SK-N-SH (cell line): Measurements from ENCODE around the gene PTS. TPM values are rescaled to one million over a fixed set of nuclear protein-coding genes. Genes with fewer than 3 reads are reported as not detected.

Source experiments
- CTCF ChIA-PET: fragments of 300-600, 350-600 bp; formaldehyde crosslinking; extraction: SDS; loops from one replicate; lab custom pipeline; 2021; lab: Yijun Ruan, JAX
- POLR2A ChIA-PET: fragments of 350-600 bp; sonication (Branson Sonifier 250); formaldehyde crosslinking; extraction: SDS; loops from one replicate; lab custom pipeline; 2020; ENCODE audit warnings: antibody characterized with exemption, inconsistent platforms; lab: Yijun Ruan, JAX
- DNase-seq: peaks from one replicate; pipeline ENCODE4 v3.0.0; 2012
- H2AFZ ChIP-seq: fragments of 200-600 bp; sonication (generic); 2 replicates; pipeline ENCODE4 v1.8.1; 2016; ENCODE audit warnings: antibody characterized with exemption, mild to moderate bottlenecking, low read depth
- H3F3A ChIP-seq: fragments of 200-600 bp; sonication (generic); replicated peaks from 2 replicates; pipeline ENCODE3; 2016; ENCODE audit warnings: antibody characterized with exemption, mild to moderate bottlenecking; ENCODE audit not compliant: insufficient read depth
- H3K27ac ChIP-seq, 2 experiments: fragments of 200-500 bp in 1 of 2; fragments of 200-600 bp in 1 of 2; sonication (Bioruptor generic) in 1 of 2; sonication (generic), shearing (Covaris generic) in 1 of 2; 2 replicates each; pipeline versions ENCODE4 v1.5.1 to v1.6.1; 2014 to 2016; ENCODE audit warnings: low read depth in 2 of 2, inconsistent platforms in 1 of 2, low read length in 1 of 2, mild to moderate bottlenecking in 1 of 2, mixed read lengths in 1 of 2
- H3K27me3 ChIP-seq: fragments of 200-600 bp; sonication (generic), shearing (Covaris generic); 2 replicates; pipeline ENCODE4 v1.6.1; 2016; ENCODE audit warnings: mixed run types; ENCODE audit not compliant: insufficient read depth
- H3K36me3 ChIP-seq, 2 experiments: fragments of 200-500 bp in 1 of 2; fragments of 200-600 bp in 1 of 2; sonication (Bioruptor generic) in 1 of 2; sonication (generic) in 1 of 2; replicated peaks in 1 of 2; 2 replicates each; pipeline versions ENCODE3 to v1.5.1; 2014 to 2016; ENCODE audit warnings: low read length in 1 of 2, mild to moderate bottlenecking in 1 of 2; ENCODE audit not compliant: insufficient read depth in 2 of 2, control insufficient read depth in 1 of 2
- H3K4me1 ChIP-seq, 2 experiments: fragments of 200-500 bp in 1 of 2; fragments of 200-600 bp in 1 of 2; sonication (Bioruptor generic) in 1 of 2; sonication (generic), shearing (Covaris generic) in 1 of 2; 2 replicates each; pipeline versions ENCODE4 v1.5.1 to v1.6.1; 2014 to 2016; ENCODE audit warnings: low read depth in 1 of 2, low read length in 1 of 2, mixed run types in 1 of 2; ENCODE audit not compliant: insufficient read depth in 2 of 2, control insufficient read depth in 1 of 2
- H3K4me2 ChIP-seq: fragments of 200-600 bp; sonication (generic), shearing (Covaris generic); 2 replicates; pipeline ENCODE4 v1.6.1; 2017; ENCODE audit warnings: mixed run types
- H3K4me3 ChIP-seq, 2 experiments: fragments of 200-500 bp in 1 of 2; fragments of 200-600 bp in 1 of 2; sonication (Bioruptor generic) in 1 of 2; sonication (generic), shearing (Covaris generic) in 1 of 2; 2 replicates each; pipeline versions ENCODE4 v1.5.1 to v1.8.1; 2014 to 2016; ENCODE audit warnings: low read depth in 2 of 2, inconsistent platforms in 1 of 2, low read length in 1 of 2, mild to moderate bottlenecking in 1 of 2, mixed read lengths in 1 of 2, moderate library complexity in 1 of 2
- H3K79me2 ChIP-seq: fragments of 200-600 bp; sonication (generic); 2 replicates; pipeline ENCODE4 v1.8.1; 2017; ENCODE audit warnings: mild to moderate bottlenecking; ENCODE audit not compliant: insufficient read depth
- H3K9ac ChIP-seq: fragments of 200-600 bp; sonication (generic); 2 replicates; pipeline ENCODE4 v1.6.1; 2017; ENCODE audit warnings: mixed run types
- H3K9me2 ChIP-seq: fragments of 200-600 bp; sonication (generic); 2 replicates; pipeline ENCODE4 v1.6.1; 2017; ENCODE audit warnings: mixed run types
- H3K9me3 ChIP-seq: fragments of 200-600 bp; sonication (generic); 2 replicates; pipeline ENCODE4 v1.6.1; 2017; ENCODE audit warnings: mixed run types, mild to moderate bottlenecking, moderate library complexity
- H4K20me1 ChIP-seq: fragments of 200-600 bp; sonication (generic); 2 replicates; pipeline ENCODE4 v1.6.1; 2017; ENCODE audit warnings: mild to moderate bottlenecking, mixed run types; ENCODE audit not compliant: insufficient read depth
- CHD2 ChIP-seq: fragments of 150-350 bp; IDR thresholded peaks from 2 replicates; pipeline ENCODE4 v1.6.1; 2018; ENCODE audit warnings: low read length; ENCODE audit not compliant: partially characterized antibody
- ELF1 ChIP-seq: IDR thresholded peaks from 2 replicates; pipeline ENCODE4 v1.4.0; 2012
- EP300 ChIP-seq, 2 experiments: IDR thresholded peaks; 2 replicates each; pipeline versions ENCODE4 v1.4.0 to v1.6.1; 2012; ENCODE audit warnings: borderline replicate concordance in 1 of 2, low read depth in 1 of 2, low read length in 1 of 2
- FOXM1 ChIP-seq: IDR thresholded peaks from 2 replicates; pipeline ENCODE4 v1.4.0; 2012; ENCODE audit warnings: low read depth, mild to moderate bottlenecking
- GABPA ChIP-seq: IDR thresholded peaks from 2 replicates; pipeline ENCODE4 v1.4.0; 2012; ENCODE audit warnings: low read depth, mild to moderate bottlenecking
- GATA2 ChIP-seq: sonication (generic); formaldehyde crosslinking; IDR thresholded peaks from 2 replicates; pipeline ENCODE4 v1.5.0; 2020; ENCODE audit warnings: mild to moderate bottlenecking, missing genetic modification reagents
- IRF3 ChIP-seq: fragments of 150-350 bp; IDR thresholded peaks from 2 replicates; pipeline ENCODE4 v1.6.1; 2016; ENCODE audit warnings: mild to moderate bottlenecking, low read depth, low read length
- JUND ChIP-seq: IDR thresholded peaks from 2 replicates; pipeline ENCODE4 v1.4.0; 2012
- MEF2A ChIP-seq: IDR thresholded peaks from 2 replicates; pipeline ENCODE4 v1.4.0; 2012; ENCODE audit warnings: low read depth, borderline replicate concordance
- MXI1 ChIP-seq: IDR thresholded peaks from 2 replicates; pipeline ENCODE4 v1.6.1; 2012; ENCODE audit warnings: mild to moderate bottlenecking, low read depth, low read length, improper control_type of control experiment
- NFIC ChIP-seq: IDR thresholded peaks from 2 replicates; pipeline ENCODE4 v1.4.0; 2012; ENCODE audit warnings: borderline replicate concordance
- NRF1 ChIP-seq: IDR thresholded peaks from 2 replicates; pipeline ENCODE4 v1.6.1; 2012; ENCODE audit warnings: low read depth, mild to moderate bottlenecking, low read length
- POLR2AphosphoS5 ChIP-seq: IDR thresholded peaks from 2 replicates; pipeline ENCODE4 v1.6.1; 2012; ENCODE audit warnings: low read depth, low read length
- RAD21 ChIP-seq: IDR thresholded peaks from 2 replicates; pipeline ENCODE4 v1.6.1; 2012; ENCODE audit warnings: mild to moderate bottlenecking, low read length
- RCOR1 ChIP-seq: fragments of 150-350 bp; IDR thresholded peaks from 2 replicates; pipeline ENCODE4 v1.6.1; 2017; ENCODE audit warnings: antibody characterized with exemption, low read length
- RFX5 ChIP-seq: IDR thresholded peaks from 2 replicates; pipeline ENCODE4 v1.6.1; 2012; ENCODE audit warnings: mild to moderate bottlenecking, improper control_type of control experiment, low read length
- RXRA ChIP-seq: IDR thresholded peaks from 2 replicates; pipeline ENCODE4 v1.4.0; 2012; ENCODE audit warnings: low read depth, mild to moderate bottlenecking, borderline replicate concordance
- SIN3A ChIP-seq: IDR thresholded peaks from 2 replicates; pipeline ENCODE4 v1.6.1; 2012; ENCODE audit warnings: low read depth, mild to moderate bottlenecking, low read length, moderate library complexity, borderline replicate concordance
- TCF12 ChIP-seq: IDR thresholded peaks from 2 replicates; pipeline ENCODE4 v1.4.0; 2012
- TEAD4 ChIP-seq: IDR thresholded peaks from 2 replicates; pipeline ENCODE4 v1.4.0; 2012; ENCODE audit warnings: mild to moderate bottlenecking, borderline replicate concordance; ENCODE audit not compliant: insufficient read depth
- YY1 ChIP-seq: IDR thresholded peaks from 2 replicates; pipeline ENCODE4 v1.4.0; 2012; ENCODE audit warnings: low read depth, mild to moderate bottlenecking
- WGBS: methylation state at CpG from one replicate; pipeline ENCODE4 v1.1.6; 2017; ENCODE audit warnings: low lambda C conversion rate; 5-methylcytosine and 5-hydroxymethylcytosine counted together
- polyA plus RNA-seq, 3 experiments: library from polyadenylated mRNA; depleted of rRNA; stranded (reverse); fragments of >200 nt; gene quantifications; 2 replicates each; pipeline ENCODE4 v1.2.3, GENCODE V29; 2012
- TF ChIP-seq, protein P1 (sequence below): IDR thresholded peaks from 2 replicates; pipeline ENCODE4 v1.4.0; 2012; ENCODE audit warnings: low read depth
- TF ChIP-seq, protein P2 (sequence below): IDR thresholded peaks from 2 replicates; pipeline ENCODE4; 2012

The PTS gene
- polyA plus RNA-seq, 1 of the 3 experiments (the other 2 are of a cell fraction), result 54.0 TPM

DNA sequence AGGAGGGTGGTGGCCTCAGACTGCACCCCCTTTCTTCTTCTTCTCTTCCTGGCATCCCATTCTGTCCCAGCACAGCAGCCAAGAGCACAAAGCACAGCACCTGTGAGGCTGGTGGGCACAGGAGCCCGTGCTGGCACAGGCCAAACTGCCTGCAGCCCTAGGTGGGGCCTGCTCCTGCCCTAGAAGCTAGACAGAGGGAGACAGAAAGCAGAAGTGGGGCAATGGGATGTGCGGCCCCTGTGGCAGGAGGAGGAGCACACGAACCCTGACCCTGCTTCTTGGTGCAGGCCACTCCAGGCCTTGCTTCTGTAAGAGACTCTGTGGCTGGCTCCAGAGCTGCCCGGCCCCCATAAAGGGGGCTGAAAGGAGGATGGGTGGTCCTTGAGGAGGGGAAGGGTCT, 3.9 kb upstream of the PTS start (continued):
- TF ChIP-seq, protein P1, sequence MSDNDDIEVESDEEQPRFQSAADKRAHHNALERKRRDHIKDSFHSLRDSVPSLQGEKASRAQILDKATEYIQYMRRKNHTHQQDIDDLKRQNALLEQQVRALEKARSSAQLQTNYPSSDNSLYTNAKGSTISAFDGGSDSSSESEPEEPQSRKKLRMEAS, result no peak
- TF ChIP-seq, protein P2, sequence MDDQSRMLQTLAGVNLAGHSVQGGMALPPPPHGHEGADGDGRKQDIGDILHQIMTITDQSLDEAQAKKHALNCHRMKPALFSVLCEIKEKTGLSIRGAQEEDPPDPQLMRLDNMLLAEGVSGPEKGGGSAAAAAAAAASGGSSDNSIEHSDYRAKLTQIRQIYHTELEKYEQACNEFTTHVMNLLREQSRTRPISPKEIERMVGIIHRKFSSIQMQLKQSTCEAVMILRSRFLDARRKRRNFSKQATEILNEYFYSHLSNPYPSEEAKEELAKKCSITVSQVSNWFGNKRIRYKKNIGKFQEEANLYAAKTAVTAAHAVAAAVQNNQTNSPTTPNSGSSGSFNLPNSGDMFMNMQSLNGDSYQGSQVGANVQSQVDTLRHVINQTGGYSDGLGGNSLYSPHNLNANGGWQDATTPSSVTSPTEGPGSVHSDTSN, result no peak

- TF ChIP-seq RAD21 (no peak), ELF1 (no peak), GABPA (no peak), CHD2 (no peak), POLR2AphosphoS5 (no peak)
- H3K9me3 ChIP-seq, result no peaks in the 10 kb centered on the region
- no peaks in the 10 kb centered on the region for H4K20me1 ChIP-seq
- peaks cover under 1% of the 10 kb centered on the region in 2 experiments for H3K36me3 ChIP-seq
- no peak overlapping the region for H3K4me3 ChIP-seq
- no peaks in the 10 kb centered on the region for H3F3A ChIP-seq
- 46% methylated on average over 1 of the region's 1 CpG for WGBS
- peaks cover 17% of the 10 kb centered on the region for H3K79me2 ChIP-seq
- no peak overlapping the region for H2AFZ ChIP-seq
- H3K9ac ChIP-seq, result no peak overlapping the region
- ChIA-PET CTCF (interaction anchor here (1.1 to 17.1 kb wide), 4 partner anchors 52 to 332 kb away, joined by 3 to 620 read pairs (median 5); partner anchors contain the start of gene PLET1), POLR2A (no interaction called here)
- H3K4me1 ChIP-seq, result peaks cover 11 to 34% of the 10 kb centered on the region in 2 experiments; a peak in 3 of 4 replicates
- peak overlapping the region in 1 of 2 experiments; percentile 53; a peak in 2 of 4 replicates for H3K27ac ChIP-seq
- DNase-seq, result no peak
- no peaks in the 10 kb centered on the region for H3K9me2 ChIP-seq
- no peak overlapping the region for H3K4me2 ChIP-seq
- H3K27me3 ChIP-seq, result no peaks in the 10 kb centered on the region
These were observed 3.1 kb upstream of the PTS start for GRCh38 chr11:112223121-112223520.

DNA sequence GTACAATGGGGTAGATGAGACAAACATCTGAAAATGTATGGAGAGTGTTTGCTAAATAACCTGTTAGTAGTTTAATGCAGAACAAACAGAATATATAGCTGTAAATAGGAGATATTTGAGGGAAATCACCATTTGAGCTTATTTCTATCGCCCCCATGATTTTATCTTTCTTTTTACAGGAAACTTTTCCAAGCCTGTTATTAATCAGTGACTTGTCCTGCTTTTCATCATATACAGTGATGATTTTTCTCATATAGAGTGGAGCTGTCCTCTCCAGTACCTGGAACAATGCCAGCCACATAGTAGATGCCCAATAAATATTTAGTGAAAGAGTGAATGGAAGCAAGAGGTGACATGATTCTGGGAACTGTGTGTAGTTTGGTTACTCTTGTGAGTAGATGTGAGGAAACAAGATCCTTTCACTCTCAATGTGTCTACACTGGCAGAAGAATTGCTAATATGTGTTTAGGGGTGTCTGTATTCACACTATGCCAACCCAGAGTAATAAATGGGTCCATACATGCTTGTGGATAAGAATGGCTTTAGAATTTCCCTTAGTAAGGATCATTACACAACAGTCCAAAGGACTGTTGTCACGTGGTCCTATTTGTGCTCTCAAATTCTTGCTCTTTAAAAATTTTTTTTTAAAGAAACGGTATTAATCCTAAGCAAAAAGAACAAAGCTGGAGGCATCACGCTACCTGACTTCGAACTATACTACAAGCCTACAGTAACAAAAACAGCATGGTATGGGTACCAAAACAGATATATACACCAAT, 2.3 kb upstream of the PTS start:
- Histone ChIP-seq H4K20me1 (no peaks in the 10 kb centered on the region), H3K9me2 (no peaks in the 10 kb centered on the region), H3K4me2 (no peak overlapping the region), H3K79me2 (peaks cover 25% of the 10 kb centered on the region), H3K9ac (no peak overlapping the region), H3K4me1 (peaks cover 16 to 34% of the 10 kb centered on the region in 2 experiments; a peak in 3 of 4 replicates), H3K27me3 (no peaks in the 10 kb centered on the region), H3K27ac (peak overlapping the region in 1 of 2 experiments; percentile 64; a peak in 2 of 4 replicates), H3K36me3 (peaks cover 8 to 9% of the 10 kb centered on the region in 2 experiments), H3K4me3 (no peak overlapping the region), H3K9me3 (no peaks in the 10 kb centered on the region), H2AFZ (no peak overlapping the region), H3F3A (no peaks in the 10 kb centered on the region)
- 69% methylated on average over 5 of the region's 5 CpGs for WGBS
- POLR2A ChIA-PET, result no interaction called here
- peak; percentile 58 for DNase-seq
- CTCF ChIA-PET, result interaction anchor here (1.1 to 17.1 kb wide), 4 partner anchors 51 to 332 kb away, joined by 3 to 620 read pairs (median 5); partner anchors contain the start of gene PLET1
- TF ChIP-seq YY1, result no peak
- TF ChIP-seq, protein P1, result no peak
- TF ChIP-seq RFX5, result 0 out of 2 replicates have a peak, but pooled peaks have one; percentile 20
- no peak for TF ChIP-seq NRF1
- TF ChIP-seq RXRA, result no peak
- peak; percentile 70 for TF ChIP-seq GATA2 (CRISPR knock-in tag)
- no peak for TF ChIP-seq TEAD4
- TF ChIP-seq RCOR1, result no peak; the same call in 1 of the 2 replicates
- TF ChIP-seq MEF2A, result no peak
- peak in 1 of 2 experiments; percentile 85; a peak in 2 of 4 replicates for TF ChIP-seq EP300 (IDR thresholded peaks at IDR 0.05; ENCODE audit: borderline replicate concordance in 1 of 2, low read depth in 1 of 2, low read length in 1 of 2)
- TF ChIP-seq JUND, result no peak
- TF ChIP-seq MXI1, result no peak
- TF ChIP-seq CHD2, result no peak
- peak; percentile 58 for TF ChIP-seq TCF12
- TF ChIP-seq, protein P2, result no peak; the same call in 1 of the 2 replicates
- TF ChIP-seq SIN3A, result no peak
- no peak for TF ChIP-seq FOXM1
- no peak for TF ChIP-seq IRF3
- TF ChIP-seq NFIC, result peak; percentile 14; the same call in 1 of the 2 replicates
